ENCODE results near the gene ARMC7.
"Not testable (repeated sequence)": the region's sequence is repeated elsewhere in the genome, so short reads cannot be mapped to it uniquely, and the experiment has no call there.

Gene ARMC7

GRCh38 chr17:75069783-75070182, 40.0 kb upstream of the ARMC7 start:
- DNase-seq (ENCODE audit: low read depth): peak; percentile 36
- no peak overlapping the region for H3K4me3 ChIP-seq (ENCODE audit: control insufficient read depth, low read depth, low read length)
- peak; percentile 41 for TF ChIP-seq CTCF (conservative IDR thresholded peaks at IDR 0.05; ENCODE audit: control insufficient read depth, insufficient read depth, low read depth, low read length)

- H3K4me3 ChIP-seq (ENCODE audit: control insufficient read depth, low read depth, low read length); DNase-seq (ENCODE audit: low read depth): not testable (repeated sequence)
These were observed 38.1 kb upstream of the ARMC7 start for GRCh38 chr17:75071478-75072271.

GRCh38 chr17:75072909-75073308, 36.9 kb upstream of the ARMC7 start:
- not testable (repeated sequence) for H3K4me3 ChIP-seq (ENCODE audit: control insufficient read depth, low read depth, low read length); DNase-seq (ENCODE audit: low read depth)

GRCh38 chr17:75073618-75074047, 36.1 kb upstream of the ARMC7 start:
- no peak overlapping the region for H3K4me3 ChIP-seq (ENCODE audit: control insufficient read depth, low read depth, low read length)
- peak; percentile 75 for DNase-seq (ENCODE audit: low read depth)
- TF ChIP-seq CTCF (conservative IDR thresholded peaks at IDR 0.05; ENCODE audit: control insufficient read depth, insufficient read depth, low read depth, low read length): no peak

- no peak for DNase-seq (ENCODE audit: low read depth)
- no peak for TF ChIP-seq CTCF (conservative IDR thresholded peaks at IDR 0.05; ENCODE audit: control insufficient read depth, insufficient read depth, low read depth, low read length)
These were observed 35.2 kb upstream of the ARMC7 start for GRCh38 chr17:75074532-75074931.

GRCh38 chr17:75075597-75076336, 34.0 kb upstream of the ARMC7 start:
- DNase-seq (ENCODE audit: low read depth): no peak
- no peak overlapping the region for H3K4me3 ChIP-seq (ENCODE audit: control insufficient read depth, low read depth, low read length)
- no peak for TF ChIP-seq CTCF (conservative IDR thresholded peaks at IDR 0.05; ENCODE audit: control insufficient read depth, insufficient read depth, low read depth, low read length)

More at GRCh38 chr17:75074532-75074931, 35.2 kb upstream of the ARMC7 start:
- H3K4me3 ChIP-seq (ENCODE audit: control insufficient read depth, low read depth, low read length): no peak overlapping the region

GRCh38 chr17:75077072-75077495, 32.7 kb upstream of the ARMC7 start:
- no peak for TF ChIP-seq CTCF (conservative IDR thresholded peaks at IDR 0.05; ENCODE audit: control insufficient read depth, insufficient read depth, low read depth, low read length)
- DNase-seq (ENCODE audit: low read depth): no peak
- no peak overlapping the region for H3K4me3 ChIP-seq (ENCODE audit: control insufficient read depth, low read depth, low read length)

Data from fibroblast of mammary gland (primary cell).